ENCODE data around the gene TRAPPC1.

GRCh38 chr17:7882629-7883028 lies 49.1 kb downstream of the TRAPPC1 start:
- TF ChIP-seq CTCF (IDR thresholded peaks at IDR 0.05) (no peak), POLR2AphosphoS5 (IDR thresholded peaks at IDR 0.05) (peak in 1 of 3 donors; percentile 7), POLR2A (IDR thresholded peaks at IDR 0.05) (no peak)
